ENCODE results near the gene OLFM2.
"Not testable (repeated sequence)": the region's sequence is repeated elsewhere in the genome, so short reads cannot be mapped to it uniquely, and the experiment has no call there.

The OLFM2 gene

DNA sequence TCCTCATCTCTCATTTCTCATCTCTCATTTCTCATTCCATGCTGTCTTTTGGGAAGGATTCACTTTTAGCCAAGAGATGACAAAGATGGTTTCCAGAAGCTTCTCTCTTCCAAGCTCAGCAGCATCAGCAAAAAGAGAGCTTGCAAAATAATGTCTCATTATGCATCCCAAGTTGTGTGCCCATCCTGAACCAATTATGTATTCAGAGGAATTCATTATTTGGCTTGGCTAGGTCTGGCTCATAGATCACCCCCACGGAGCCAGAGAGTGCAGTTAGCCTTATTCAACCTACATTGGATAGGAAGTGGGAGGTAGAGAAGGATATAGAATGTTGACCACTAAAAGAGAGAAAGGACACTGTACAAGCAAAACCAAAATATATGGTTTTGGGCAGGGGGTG is 5.4 kb upstream of the OLFM2 start:
- DNase-seq (ENCODE audit: low read depth in 2 of 2) = no peak

DNA sequence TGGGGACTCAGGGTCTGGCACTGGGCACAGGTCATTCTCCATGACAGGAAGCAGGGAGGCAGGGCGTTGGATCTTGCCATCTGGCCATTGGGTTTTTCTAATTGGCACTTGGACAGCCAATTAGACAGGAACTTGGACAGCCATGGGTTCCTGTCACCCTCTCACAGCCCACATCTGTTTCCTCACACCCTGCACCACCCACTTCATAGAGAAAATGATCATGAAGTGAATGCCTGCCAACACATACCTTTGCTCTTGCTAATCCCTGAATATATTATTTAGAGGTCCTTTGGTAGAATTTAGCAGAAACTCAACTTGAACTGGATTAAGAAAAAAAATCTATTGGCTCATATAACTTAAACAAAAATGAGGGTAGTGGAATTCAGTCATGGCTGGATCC is 4.9 kb upstream of the OLFM2 start:
- DNase-seq (ENCODE audit: low read depth in 2 of 2) = no peak

DNA sequence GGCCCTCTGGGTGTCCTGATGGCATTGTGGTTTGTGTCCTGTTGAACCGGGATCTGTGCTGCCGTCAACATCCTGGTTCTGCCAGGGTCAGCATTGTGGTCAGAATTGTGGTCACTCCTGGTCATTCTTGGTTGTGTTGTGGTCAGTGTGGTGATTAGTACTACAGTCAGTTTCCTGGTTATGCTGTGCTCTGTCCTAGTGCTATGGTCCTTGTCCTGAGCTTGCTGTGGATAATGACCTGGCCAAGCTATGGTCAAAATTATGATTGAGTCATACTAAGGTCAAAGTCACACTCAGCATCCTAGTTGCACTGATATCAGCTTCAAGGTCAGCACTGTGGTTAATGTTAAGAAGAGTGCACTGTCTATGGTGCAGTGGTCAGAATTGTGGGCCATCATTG is 4.5 kb upstream of the OLFM2 start:
- DNase-seq (ENCODE audit: low read depth in 2 of 2) = no peak

DNA sequence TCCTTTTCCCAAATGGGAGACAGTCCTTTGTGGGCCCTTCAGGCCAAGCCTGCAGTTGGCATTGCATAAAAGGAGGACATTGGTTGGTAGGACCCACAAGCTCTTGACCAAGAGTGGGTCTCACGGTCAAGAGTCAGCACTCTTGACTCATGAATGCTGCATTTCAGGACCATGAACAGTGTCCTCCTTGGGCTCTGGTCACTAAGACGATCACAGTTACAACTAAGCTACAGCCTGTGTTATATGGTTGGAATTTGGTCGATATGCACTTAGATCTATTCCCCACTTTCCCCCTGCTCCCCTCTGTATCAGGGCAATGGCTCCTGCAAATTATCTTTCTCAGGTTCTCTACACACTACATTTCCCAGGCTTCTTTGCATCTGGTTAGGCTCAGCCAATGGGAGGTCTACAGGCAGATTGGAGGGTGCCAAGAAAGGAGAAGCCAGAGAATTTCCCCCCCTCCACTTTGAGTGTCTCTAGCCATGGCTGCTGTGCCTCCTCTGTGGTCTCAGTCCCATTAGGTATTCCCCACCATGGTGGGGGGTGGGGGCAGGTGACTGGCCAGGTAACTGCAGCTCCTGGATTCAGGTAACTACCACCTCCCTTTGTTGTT is 3.1 kb upstream of the OLFM2 start:
- DNase-seq (ENCODE audit: low read depth in 2 of 2) = no peak

DNA sequence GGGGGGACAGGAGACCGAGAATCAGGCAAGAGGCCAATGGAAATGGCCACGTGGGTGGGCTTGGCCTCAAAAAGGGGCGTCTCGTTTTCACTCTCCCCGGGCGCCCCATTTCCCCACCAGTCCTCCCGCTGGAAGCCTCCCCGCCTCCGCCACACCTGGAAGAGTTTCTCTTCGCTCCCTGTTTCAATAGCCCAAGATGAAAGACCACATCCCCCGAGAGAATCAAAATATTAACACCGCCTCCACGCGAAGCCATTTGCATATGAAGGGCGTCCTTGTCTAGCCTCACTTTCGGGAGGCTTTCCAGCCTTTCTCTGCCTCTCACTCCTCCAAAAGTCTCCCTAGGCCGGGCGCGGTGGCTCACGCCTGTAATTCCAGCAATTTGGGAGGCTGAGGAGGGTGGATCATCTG is 691 bp upstream of the OLFM2 start:
- DNase-seq (ENCODE audit: low read depth in 2 of 2) = no peak

DNA sequence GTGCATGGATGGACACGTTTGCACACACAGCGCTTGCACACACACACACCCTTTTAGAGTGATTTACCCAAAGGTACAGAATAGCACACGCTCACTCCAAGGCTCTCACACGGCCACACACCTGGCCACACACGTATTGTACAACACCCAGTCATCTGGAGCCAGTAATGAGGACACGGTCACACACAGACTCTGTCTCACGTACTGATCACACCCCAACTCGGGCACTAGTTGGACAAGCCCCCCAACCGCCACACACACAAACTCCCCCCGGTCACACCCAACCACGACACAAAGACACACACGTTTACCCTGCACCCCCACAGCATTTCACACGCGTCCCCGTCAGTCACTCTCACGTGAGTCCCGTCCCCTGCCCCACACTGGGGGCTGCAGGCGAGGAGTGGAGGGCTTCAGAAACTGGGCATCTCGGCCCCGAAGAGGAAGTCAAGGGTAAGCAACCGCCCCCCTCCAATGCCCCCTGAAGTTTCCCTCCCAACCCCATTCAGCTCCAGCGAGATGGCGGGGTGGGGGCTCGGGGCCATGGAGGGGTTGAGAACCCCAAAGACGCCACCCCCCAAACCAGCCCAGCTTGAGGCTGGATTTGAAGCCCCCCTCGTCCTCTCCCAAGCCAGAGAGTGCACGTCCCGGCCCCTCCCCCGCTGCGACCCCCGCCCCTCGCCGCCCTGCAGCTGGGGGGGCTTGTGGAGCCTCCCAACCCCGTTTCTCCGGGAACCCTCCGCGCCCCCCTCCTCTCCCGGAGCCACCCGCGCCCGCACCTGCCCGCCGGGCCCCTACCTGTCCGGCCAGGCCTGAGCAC is 599 bp downstream of the OLFM2 start:
- DNase-seq (ENCODE audit: low read depth in 2 of 2) = no peak

DNA sequence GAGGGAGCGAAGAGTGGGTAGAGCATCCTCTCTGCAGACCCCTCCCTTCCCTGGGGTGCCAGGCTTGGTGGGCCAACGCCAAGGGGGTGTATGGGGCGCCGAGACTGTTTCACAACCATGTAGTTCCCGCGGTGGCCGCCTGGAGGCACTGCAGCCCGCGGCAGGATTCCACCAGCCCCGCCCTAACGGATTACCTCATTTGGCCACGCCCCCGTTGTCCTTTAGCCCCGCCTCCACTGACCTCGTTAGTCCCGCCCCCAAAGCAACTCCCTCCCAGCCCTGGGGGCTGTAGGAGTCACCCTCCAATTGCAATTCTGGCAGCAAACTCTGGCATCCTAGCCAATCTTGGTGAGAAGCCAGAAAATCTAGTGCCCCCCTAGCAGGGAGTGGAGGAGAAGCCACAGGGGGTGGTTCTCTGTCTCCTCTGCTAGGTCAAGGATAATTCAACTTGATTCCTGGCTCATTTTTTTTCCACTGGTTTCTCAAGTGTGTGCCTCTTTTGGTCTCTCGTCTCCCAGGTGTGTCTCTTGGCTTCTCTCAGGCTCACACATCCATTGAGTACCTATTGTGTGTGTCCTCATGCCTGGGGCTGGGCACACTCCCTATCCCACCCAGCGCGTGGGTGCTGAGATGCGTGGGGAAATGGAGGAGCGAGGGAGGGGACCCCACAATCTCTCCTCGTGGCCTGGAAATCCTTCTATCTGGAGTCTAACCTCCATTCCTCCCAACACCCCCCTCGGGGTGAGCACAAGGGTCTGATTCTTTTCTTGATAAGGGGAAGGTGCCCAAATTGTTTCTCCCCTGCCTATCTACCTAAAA is 2.0 kb downstream of the OLFM2 start:
- DNase-seq (ENCODE audit: low read depth in 2 of 2) = peak; percentile 80 to 83

DNA sequence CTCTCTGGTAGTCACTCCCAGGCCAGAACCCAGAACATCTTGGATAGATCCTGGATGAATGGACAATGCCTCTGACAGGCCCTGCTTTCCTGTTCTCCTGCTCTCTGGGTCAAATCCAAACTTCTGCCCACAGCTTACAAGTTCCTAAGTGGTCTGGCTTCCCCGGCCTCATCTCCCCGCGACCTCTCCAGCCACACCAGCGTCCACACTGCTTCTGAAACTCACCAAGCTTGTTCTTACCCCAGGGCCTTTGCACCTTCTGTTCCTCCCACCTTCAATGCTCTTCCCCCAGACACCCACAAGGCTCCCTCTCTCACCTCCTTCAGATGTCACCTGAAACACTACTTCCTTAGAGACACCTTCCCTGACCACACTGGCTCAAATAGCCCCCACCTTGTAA is 3.5 kb downstream of the OLFM2 start:
- DNase-seq (ENCODE audit: low read depth in 2 of 2) = no peak

DNA sequence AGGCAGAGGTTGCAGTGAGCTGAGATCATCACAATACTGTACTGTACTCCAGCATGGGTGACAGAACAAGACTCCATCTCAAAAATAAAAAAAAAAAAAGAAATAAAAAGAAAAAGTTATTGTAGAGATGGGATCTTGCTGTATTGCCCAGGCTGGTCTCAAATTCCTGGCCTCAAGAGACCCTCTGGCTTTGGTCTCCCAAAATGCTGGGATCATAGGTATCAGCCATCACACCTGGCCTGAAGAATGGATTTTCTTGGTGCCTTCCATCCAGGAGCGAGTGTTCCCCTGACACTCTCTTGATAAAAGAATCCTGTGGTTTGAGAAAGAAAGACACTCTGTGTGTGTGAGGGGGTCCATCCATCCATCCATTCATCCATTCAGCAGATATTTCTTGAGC is 4.7 kb downstream of the OLFM2 start:
- DNase-seq (ENCODE audit: low read depth in 2 of 2) = no peak

DNA sequence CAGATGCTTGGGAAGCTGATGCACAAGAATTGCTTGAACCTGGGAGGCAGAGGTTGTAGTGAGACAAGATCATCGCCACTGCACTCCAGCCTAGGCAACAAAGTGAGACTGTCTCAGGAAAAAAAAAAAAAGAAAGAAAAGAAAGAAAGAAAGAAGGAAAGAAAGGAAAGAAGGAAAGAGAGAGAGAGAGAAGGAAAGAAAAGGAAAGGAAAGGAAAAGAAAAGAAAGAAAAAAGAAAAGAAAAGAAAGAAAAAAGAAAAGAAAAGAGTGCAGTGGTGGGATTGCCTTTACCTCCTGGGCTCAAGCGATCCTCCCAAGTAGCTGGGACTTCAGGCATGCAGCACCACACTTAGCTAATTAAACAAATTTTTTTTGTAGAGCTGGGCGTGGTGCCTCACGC is 12.9 kb downstream of the OLFM2 start:
- DNase-seq (ENCODE audit: low read depth in 2 of 2) = no peak

DNA sequence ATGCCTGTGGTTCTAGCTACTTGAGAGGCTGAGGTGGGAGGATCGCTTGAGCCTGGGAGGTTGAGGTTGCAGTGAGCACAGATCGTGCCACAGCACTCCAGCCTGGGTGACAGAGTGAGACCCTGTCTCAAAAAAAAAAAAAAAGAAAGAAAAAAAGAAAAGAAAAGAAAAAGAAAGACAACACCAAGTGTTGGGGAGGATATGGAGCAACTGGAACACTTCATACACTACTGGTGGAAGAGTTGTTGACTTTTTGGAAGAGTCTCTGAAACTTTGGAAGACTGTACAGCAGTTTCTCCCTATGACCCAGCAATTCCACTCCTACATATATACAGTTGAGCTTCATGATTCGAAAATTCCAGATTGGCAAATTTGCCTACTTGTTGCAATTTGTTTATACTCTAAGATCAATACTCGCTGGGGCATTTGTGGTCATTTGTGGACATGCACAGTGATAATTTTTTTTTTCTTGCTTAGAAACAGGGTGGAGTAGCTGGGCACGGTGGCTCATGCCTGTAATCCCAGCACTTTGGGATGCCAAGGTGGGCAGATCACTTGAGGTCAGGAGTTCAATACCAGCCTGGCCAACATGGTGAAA is 13.4 kb downstream of the OLFM2 start:
- DNase-seq (ENCODE audit: low read depth in 2 of 2) = not testable (repeated sequence)

DNA sequence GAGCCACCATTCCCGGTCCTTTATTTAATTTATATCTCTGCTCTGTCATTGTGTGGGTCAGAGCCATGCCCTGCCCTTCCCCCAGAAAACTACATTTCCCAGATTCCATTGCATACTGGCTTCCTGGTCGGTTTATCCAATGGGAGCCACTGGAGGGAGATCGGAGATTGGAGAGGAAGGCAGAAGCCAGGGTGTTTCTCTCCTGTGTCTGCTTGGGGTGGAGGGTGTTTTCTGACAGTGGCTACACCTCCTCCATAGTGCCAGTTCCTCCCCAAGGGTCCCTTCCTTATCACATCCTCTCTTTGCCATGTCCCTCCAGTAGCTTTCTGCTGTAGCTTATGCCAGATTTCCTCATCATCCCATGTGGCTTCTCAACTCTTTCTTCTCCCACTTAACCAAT is 19.0 kb downstream of the OLFM2 start:
- no peak for DNase-seq (ENCODE audit: low read depth in 2 of 2)

DNA sequence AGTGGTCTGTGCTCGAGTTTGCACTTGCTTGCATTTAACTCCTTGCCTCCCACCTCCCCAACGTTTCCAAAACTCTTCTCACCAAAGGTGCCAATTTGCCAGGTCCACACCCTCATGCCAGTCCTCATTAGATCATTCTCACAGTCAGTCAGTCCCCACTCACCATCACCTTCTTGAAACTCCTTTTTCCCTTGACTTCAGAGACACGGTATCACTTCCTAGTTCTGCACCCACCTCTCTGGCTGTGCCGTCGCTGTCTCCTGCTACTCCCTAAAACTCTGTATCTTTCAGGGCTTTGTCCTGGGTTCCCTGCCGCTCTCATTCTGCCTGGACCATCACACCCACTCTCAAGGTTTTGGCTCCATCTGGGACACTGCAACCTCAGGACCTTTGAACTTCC is 19.6 kb downstream of the OLFM2 start:
- DNase-seq (ENCODE audit: low read depth in 2 of 2) = no peak

DNA sequence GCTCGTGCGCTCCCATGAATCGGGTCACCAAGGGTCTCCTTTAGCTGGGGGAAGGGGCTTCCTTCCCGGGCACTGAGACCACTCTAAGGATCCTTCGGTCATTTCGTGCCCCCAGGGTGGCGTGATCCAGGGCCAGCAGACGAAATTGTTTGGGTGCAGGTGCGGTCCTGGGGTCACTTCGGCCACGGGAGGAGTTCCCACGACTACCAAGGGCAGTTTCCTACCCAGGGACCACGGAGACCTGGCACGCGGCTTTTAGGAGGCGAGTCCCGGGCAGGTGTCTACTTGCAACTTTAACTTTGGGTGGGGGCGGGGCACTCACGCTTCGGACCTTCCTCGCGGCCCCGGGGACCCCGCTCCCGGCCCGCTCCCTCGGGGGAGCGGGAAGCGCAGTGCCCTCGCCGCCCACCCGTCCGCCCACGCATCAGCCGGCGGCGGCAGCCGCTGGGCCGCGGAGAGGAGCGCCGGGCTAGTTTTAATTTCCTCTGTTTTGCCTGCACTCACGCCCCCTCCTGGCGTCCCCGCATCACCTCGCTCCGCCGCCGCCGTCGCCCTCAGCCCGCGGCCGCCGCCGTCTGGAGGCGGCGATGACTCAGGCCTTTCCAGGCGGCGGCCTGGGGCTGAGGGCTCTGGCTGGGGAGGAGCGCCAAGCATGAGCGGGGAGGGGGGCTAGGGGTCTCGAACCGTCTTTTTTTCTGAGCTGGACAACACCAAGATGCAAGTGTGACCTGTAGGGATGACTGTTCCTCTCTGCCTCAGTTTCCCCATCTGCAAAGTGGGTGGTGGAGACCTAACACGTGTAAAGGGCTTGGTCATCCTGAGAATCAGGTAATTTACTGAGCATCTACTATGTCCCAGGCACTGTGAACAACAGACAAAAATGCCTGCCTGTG is 21.8 kb downstream of the OLFM2 start:
- DNase-seq (ENCODE audit: low read depth in 2 of 2) = peak; percentile 58 to 82

DNA sequence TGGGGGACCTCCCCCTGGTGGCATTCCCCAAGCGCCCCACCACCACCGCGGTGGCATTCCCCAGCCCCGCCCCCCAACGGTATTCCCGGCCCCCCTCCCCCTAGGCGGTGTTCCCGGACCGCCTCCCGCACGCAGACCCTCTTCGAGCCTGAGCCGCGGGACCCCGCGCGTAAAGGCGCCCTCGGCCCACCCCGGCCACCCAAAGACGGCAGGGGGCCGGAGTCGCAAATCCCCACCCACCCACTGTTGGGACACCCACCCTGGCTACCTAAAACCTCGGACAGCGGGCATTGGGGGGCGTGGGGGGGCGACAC is 22.4 kb downstream of the OLFM2 start:
- no peak for DNase-seq (ENCODE audit: low read depth in 2 of 2)

DNA sequence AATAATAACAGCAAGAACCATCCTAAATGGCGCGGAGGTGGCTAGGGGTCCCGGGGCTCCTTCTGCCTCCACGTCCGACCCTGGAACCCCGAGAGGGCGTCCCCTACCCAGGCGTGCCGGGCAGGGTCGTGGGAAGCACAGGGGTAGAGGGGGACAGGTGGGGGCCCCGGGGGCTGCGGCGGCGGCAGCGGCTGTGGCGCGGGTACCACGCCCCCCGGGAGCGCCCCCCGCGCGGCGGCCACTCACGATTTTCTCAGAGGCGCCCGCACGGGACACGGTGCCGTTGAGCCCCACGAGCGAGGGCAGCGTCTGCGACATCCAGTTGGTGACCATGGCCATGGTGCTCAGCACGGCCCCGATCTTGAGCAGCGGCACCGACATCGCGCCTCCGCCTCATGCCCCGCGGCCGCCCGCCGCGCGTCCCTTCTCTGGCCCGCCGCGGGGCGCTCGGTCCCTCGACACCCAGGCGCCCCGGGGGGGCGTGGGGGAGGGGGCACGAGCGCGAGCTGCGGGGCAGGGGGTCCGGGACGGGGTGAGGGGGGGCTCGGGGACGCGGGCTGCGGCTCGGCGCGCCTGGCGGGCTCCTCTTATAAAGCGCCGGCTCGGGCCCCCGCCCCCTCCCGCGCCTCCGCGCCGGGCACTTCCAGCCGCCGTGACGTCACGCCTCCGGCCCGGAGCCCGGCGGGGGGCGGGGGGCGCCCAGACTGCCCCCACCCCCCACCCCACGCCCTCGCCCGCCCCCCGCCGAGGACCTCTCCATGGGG is 22.9 kb downstream of the OLFM2 start:
- DNase-seq (ENCODE audit: low read depth in 2 of 2) = no peak

DNA sequence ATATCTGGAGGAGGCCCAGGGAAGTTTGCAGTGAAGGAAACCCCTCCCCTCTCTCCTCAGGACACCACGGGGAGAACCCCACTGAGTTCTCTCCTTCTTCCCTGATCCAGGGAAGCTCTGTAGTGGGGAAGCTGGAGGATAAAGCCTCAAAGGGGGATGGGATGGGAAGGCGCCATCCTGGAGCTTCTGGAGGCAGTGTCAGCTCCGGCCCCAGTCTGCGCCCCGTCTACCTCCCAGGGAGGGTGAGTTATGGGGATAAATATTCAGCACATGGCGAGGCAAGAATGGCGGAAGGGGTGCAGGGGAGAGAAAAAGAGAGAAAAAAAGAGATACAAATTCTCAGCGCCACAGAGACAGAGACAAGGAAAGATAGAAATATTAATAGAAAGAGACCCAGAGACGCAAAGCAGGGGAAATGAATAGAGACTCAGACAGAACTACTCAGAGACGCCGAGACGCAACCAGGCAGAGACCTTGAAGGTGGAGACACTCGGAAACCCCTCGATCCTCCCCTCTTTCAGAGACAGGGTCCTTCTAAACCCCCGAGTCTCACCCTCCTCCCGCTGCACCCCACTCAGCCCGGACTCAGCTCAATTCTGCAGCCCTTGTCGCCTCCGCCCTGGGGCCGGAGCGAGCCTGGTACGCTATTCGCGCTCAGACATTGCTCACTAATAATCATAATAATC is 23.6 kb downstream of the OLFM2 start:
- DNase-seq (ENCODE audit: low read depth in 2 of 2) = no peak

DNA sequence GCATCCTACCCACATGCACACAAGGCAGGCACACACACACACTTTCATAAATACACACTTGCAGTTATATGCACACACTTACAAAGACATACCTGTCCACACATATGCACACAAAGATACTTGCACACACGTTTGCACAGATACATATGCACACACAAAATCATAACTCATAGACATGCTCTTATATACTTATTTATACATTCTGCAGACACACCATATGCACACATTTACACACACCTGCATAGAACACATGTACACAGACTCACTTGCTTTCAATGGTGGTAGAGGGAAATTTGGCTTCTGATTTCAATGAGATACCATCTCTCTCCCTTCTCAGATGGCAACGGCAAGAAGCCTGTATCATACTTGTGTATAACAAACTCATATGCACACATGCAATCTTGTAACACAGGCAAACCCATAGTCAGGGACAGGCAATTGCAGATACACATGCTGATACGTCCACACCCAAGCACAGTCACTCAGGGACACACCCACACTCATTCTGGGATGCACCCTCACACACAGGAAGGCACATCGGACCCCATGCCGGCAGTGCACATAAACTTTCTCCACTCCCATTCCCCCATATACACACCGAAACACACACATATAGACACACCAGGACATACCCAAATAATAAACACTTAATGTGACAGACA is 24.7 kb downstream of the OLFM2 start:
- DNase-seq (ENCODE audit: low read depth in 2 of 2) = no peak

DNA sequence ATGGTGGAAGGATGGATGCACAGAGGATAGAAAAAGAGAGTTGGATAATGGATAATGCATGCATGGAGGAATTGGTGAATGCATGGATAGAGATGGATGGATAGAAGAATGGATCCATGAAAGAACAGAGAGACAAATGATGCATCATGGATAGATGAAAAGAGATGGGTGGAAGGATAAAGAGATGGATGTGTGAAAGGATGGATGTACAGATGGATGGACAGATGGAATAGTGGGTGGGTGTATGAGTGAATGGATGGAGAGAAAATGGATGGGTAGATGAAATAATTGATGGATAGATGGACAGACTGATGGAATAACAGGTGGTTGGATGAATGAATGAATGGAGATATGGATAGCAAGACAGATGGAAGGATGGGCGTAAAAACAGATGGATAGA is 25.7 kb downstream of the OLFM2 start:
- DNase-seq (ENCODE audit: low read depth in 2 of 2) = no peak

DNA sequence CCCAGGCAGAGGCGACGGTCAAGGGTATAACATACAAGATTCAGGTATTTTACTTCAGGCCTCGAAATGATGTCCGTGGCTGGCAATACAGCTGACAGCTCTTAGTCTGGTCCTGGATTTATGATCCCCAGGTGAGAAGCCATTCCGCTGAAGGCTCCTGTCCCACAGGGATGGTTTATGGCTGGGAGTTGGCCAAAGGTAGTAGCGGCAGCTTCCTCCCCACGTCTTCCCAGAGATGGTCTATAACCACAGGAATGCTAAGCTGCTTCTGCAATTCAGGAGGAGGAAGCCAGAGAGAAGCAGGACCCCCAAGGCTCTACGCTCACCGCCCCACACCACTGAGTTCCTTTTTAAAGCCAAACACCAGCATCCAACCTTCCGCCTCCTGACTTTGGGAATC is 27.1 kb downstream of the OLFM2 start:
- no peak for DNase-seq (ENCODE audit: low read depth in 2 of 2)
